GM18526 (cell line): Measurements from ENCODE around the gene STX16.

Experiments
- POLR2A ChIP-seq: IDR thresholded peaks from 3 replicates; pipeline ENCODE4 v1.6.1; 2011; ENCODE audit not compliant: insufficient read length; ENCODE audit errors: extremely low read depth

The STX16 gene

DNA sequence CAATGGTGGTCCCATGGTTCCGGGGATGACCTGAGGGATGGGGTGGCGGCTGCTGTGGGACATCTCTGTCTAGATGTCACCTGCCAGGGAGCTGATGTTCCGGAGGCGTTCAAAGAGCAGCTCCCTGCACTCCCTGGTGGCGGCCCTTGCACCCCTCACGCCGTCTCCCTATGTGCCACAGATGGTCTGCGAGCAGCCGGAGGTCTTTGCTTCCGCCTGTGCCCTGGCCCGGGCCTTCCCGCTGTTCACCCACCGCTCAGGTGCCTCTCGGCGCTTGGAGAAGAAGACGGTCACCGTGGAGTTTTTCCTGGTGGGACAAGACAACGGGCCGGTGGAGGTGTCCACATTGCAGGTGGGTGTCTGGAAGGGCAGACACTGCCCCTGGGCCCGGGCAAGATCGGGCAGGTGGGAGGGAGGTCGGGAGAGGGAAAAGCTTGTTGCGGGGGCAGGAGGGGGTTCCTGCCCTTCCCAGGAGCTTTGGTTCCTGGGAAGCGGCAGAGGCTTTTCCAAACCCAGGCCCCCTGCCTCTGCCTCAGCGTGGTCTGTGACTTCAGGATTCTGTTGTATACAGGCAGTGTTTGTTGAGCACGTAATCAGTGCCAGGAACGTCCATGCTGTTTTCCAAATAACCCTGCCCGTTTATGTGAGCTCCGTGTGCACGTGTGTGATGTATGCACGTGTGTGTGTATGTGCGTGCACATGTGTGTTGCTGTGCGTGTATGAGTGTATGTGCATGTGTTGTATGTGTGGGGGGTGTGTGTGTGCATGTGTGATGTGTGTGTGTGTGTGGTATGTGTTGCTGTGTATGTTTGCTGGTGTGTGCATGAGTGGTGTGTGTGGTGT is 43.4 kb downstream of the STX16 start:
- TF ChIP-seq POLR2A, result no peak

DNA sequence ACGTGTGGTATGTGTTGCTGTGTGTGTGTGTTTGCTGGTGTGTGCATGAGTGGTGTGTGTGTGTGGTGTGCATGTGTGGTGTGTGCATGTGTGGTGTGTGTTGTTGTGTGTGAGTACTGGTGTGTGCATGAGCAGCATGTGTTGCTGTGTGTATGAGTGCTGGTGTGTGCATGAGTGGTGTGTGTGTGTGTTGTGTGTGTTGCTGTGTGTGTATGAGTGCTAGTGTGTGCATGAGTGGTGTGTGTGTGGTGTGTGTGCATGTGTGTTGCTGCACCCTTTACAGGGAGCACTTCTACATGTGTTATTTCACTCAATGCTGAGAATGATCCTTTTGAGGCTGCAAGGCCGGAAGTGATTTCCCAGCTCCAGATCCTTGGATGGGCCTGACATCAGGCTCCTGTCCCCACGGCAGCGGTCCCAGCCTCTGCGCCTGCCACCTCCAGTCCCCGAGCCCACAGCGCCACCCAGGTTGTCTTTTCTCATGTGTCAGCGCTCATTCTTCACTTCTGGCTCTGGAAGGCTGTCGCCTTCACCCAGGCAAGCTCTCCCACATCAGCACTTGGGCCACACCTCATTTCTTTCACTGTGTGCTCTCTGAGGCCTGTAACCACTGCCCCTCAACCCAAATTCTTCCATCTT is 44.1 kb downstream of the STX16 start:
- TF ChIP-seq POLR2A, result no peak

DNA sequence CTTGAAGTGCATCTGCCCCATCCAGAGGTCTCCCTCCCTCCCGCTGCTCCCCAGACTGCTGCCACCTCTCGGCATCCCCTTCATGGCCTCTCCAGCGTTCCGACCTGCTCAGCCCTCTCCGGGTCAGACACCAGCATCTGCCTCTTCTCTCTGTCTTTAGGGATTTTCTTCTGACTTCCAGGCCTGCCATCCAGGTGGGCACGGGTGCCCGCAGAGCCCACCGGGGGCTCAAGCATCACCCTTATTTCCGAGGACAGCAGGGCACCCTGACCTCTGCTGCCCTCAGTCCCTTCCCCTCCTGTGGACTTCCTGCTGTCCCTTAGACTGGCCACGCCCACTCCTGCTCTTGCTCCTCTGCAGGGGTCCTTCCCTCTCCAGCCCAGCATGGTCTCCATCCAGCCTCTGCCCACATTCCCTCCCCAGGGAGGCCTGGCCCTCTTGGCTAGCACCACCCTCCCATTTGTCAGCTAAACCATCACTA is 44.9 kb downstream of the STX16 start:
- no peak for TF ChIP-seq POLR2A

DNA sequence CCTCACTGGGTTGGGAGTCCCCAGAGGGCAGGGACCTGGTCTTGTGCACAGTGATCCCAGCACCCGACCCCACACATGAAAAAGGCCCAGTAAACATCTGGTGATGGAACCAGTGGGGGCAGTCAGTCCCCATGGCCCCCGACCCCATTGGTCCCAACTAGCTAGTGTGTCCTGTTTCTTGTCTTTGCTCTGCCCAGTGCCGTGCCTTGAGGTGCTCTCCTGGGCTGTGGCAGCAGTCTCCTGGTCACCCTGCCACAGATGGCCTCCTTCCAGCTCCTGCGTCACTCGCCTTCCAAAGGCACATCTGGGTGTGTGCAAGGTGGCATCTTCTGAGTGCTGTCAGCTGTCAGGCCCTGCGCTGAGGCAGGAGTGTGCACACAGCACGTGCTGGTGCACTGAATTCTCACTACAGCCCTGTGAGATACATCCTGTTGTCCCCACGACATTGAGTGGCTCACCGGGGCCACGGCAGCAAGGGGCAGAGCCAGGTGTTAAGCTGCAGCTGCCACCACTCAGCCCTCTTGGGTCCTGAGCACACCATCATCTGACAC is 45.4 kb downstream of the STX16 start:
- TF ChIP-seq POLR2A, result no peak

DNA sequence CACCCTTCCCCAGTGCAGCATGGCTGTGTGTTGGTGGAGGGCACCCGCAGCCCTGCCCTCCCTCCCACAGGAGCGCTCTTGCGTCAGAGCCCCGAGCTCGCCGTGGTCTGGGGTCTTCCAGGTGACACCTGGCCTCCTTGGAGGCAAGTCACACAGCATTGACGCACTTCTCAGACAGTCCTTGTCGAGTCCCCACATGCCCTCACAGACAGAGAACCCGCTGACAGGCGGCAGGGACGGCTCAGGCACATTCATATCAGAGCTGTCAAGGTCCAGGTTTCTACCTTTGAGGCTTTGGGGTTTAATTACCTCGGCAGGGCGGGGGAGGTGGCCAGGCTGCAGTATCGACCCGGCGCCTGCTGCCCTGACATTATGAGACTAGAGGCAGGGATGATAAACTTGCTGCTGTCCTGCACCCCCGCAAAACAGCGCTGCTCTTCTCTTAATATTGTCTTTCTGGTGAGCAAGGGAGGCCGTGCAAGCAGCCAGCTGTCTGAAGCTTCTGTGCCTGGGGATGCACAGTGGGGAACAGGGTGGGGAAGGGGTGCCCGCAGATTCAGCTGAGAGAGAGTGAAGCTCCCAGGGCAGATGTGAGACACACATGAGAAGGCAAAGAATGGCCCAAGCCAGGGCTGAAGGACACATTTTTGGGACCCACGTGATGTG is 46.3 kb downstream of the STX16 start:
- no peak for TF ChIP-seq POLR2A

DNA sequence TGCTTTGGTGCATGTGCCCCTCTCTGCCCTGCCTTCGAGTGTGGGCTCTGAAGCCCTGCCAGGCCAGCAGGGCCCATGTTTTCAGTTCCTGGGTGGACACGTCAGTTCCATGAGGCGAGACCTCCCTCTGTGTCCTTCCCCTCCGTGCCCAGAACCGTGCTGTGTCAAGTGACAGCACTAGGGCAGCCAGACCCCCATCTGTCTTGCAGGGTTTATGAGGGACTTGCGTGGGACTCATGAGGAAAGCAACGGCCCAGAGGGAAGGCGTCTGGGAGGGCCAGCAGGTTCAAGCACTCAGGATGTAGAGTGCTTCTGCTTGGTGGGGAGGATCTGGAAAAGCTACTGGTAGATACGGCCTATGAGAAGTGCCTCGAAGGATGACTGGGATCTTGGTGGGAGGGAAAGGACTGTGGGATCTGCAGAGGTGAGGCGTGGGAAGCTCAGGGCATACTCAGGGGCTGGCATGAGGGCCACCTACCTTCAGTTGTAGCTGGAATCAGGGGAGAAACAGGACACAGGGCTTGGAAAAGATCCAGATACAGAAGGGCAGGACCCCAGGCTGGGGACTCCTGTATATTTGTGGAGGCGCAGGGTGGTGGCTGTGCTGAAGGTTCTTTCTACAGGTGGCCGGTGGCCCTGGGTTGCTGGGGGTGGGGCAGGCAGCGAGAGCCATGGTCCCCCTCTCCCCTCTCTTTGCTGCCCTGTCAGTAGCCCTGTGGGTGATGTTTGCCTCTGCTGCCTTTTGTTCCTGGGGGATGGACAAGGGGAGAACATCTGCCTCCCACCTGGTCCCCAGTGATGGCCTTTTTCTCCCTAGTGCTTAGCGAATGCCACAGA is 47.0 kb downstream of the STX16 start:
- no peak for TF ChIP-seq POLR2A

DNA sequence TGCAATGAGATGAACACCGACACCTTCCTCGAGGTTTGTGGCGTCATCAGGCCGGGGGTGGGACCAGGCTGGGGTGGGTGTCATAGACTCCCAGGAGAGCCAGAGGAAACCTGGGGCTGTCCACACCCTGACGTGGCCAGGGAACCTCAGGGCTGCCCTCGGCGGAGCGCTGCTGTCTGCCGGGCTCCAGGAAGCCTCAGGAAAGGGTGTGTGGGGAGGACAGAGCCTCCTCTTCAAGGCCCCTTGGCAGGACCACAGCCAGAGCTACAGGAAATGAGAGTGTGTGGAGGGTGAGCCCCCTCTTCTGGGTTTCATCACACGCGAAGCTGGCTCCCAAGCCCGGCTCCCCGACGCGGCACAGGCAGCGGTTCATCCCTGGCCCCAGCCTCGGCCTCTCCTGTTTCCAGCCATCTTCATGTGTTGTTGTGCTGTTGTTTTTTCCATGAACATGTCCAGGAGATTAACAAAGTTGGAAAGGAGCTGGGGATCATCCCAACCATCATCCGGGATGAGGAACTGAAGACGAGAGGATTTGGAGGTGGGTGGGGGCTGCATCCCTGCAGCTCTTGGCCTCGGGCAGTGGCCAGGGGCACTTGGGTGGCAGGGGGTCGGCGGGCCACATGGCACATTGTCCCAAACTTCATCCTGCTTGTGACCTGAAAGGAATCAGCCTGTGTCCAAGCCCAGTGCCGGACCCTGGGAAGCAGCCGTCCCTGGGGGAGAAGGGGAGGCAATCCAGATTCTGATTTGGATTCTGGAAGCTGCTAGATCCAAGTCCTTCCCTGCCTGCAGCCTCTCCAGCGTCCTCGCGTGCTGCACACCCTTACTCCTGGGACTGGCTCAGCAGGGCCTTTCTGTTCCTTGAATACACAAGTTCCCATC is 47.9 kb downstream of the STX16 start:
- no peak for TF ChIP-seq POLR2A

DNA sequence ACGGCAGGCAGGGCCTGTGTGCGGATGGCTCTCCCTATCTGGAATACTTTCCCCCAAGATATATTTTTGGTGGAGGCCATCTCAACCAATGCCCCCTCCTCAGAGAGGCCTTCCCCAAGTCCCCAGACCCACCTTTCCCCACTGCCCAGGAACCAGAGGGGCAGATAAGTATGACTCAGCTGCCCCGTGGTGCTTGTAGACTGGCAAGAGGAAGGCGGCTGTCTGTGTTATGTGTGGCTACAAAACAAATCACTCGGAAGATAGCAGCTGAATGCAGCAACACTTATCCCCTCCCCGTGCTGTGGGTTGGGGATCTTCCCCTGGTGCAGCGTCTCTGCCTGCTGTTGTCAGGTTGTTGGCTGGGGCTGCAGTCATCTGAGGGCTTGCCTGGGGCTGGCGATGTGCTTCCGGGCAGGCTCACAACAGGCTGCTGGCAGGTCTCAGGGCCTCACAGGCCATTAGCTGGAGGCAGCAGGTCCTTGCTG is 48.6 kb downstream of the STX16 start:
- TF ChIP-seq POLR2A, result no peak

DNA sequence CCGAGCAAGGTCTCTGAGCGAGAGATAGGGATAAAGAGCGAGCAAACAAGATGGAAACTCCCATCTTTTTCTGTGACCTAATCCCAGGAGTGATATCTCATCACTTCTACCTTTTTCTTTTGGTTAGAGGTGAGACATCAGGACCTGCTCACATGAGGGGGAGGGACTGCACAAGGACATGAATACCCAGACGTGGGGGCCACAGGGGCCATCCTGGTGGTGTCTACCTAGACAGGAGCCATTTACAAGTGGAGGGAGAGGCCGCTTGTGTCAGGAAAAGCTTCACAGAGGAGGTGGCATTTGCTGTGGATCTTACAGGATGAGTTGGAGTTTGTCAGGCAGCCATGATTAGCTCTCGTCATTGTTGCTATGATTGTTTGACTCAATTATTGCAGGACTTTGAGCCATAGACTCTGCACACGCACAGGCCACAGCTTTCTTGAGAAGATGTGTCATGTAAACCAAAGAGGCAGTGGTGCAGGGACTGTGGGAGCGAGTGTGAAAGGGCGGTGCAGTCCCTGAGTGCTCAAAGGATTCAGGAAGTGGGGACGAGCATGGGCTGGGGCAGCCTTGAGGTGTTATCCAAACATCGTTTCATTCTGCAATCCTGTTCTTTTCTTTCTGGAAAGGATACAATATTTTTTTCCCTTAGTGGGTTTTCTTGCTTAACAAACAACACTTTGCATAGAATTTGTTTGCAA is 49.2 kb downstream of the STX16 start:
- TF ChIP-seq POLR2A, result no peak

DNA sequence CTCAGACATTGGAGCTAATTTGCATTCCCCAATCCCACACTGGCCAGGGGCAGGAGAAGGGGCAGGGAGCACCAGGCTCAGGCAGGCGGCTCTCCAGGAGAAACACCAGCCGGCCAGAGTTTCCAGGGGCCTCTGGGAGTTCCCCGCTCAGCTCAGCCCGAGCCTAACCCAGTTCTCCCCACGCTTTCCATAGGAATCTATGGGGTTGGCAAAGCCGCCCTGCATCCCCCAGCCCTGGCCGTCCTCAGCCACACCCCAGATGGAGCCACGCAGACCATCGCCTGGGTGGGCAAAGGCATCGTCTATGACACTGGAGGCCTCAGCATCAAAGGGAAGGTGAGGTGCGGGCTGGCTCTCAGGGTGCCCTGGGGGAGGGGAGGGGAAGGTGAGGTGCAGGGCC is 49.7 kb downstream of the STX16 start:
- TF ChIP-seq POLR2A, result no peak

DNA sequence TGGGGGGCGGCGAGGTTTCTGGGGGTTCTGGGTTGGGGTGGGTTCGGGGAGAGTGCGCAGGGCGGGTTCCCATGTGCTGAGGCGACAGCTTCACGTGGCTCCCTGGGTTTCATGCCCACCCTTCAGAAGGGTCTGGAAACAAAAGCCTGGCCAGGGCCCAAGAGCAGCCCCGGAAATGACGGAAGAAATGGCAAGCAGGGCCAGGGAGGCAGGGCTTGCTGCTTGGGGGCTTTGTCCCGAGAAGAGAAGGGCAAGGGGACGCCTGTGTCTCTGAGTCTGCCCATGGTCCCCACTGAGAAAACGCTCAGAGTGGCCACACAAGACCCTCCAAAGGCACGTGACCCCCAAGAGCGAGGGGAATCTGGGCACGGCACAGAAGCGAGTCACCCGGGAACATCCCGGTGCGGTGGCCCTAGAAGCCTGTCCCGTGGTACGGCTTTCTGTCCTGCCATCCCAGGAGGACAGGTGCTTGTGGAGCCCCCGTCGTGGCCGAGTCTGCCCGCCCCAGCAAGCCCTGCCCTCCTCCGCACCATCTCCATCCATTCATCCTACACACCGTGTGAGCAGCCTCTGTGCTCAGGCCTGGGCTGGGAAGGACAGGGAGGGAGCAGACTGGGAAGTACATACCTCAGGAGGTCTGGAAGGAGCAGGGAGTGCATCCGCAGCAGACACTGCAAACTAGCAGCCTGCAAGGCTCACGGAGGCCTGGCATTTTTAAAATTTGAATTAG is 50.5 kb downstream of the STX16 start:
- TF ChIP-seq POLR2A, result no peak

DNA sequence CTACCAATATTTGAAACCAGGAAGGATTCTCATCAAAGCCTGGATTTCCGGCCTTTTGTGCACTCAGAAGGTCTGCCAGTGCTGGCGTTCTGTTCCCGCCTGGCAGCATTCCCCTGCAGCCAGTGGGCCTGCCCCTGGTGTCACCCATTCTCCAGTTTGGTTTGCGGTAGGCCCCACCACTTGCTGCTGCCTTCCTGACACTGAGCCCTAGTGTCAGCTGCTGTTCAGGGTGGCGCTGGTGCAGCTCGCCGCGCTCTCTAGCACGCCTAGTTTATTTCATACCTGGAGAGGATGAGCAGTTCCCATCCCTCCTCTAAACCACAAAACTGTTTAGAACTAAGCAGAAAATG is 51.1 kb downstream of the STX16 start:
- no peak for TF ChIP-seq POLR2A
